GM12874 (cell line): ENCODE measurements around the gene CIB4.

Source experiments
- TF ChIP-seq, protein P1 (sequence below): IDR thresholded peaks from 2 replicates; pipeline ENCODE4 v1.5.1; 2011; ENCODE audit warnings: low read depth, mild to moderate bottlenecking, control low read depth, low read length, moderate library complexity; ENCODE audit not compliant: insufficient read depth

The CIB4 gene

GRCh38 chr2:26660363-26660962 is 19.3 kb upstream of the CIB4 start:
- TF ChIP-seq, protein P1, sequence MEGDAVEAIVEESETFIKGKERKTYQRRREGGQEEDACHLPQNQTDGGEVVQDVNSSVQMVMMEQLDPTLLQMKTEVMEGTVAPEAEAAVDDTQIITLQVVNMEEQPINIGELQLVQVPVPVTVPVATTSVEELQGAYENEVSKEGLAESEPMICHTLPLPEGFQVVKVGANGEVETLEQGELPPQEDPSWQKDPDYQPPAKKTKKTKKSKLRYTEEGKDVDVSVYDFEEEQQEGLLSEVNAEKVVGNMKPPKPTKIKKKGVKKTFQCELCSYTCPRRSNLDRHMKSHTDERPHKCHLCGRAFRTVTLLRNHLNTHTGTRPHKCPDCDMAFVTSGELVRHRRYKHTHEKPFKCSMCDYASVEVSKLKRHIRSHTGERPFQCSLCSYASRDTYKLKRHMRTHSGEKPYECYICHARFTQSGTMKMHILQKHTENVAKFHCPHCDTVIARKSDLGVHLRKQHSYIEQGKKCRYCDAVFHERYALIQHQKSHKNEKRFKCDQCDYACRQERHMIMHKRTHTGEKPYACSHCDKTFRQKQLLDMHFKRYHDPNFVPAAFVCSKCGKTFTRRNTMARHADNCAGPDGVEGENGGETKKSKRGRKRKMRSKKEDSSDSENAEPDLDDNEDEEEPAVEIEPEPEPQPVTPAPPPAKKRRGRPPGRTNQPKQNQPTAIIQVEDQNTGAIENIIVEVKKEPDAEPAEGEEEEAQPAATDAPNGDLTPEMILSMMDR: no peak

- TF ChIP-seq, protein P1: no peak
Measured at GRCh38 chr2:26658691-26659346, 17.7 kb upstream of the CIB4 start.

DNA sequence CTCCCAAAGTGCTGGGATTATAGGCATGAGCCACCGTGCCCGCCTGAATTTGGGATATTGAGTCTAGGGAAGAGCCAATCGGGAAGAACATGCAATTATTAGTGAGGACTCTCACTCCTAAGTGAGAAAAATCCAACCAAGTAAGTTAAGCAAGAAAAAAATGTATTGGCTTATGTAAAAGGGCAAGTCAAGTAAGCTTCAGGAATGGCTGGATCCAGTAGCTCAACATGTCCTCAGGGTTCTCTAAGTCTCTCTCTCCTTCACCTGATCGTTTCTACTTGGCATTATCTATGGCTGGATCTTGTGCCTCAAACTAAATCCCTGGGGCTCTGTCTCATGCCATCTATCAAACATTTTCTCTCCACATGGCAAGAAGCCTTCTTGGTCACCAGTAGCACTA is 16.1 kb upstream of the CIB4 start:
- TF ChIP-seq, protein P1: no peak

DNA sequence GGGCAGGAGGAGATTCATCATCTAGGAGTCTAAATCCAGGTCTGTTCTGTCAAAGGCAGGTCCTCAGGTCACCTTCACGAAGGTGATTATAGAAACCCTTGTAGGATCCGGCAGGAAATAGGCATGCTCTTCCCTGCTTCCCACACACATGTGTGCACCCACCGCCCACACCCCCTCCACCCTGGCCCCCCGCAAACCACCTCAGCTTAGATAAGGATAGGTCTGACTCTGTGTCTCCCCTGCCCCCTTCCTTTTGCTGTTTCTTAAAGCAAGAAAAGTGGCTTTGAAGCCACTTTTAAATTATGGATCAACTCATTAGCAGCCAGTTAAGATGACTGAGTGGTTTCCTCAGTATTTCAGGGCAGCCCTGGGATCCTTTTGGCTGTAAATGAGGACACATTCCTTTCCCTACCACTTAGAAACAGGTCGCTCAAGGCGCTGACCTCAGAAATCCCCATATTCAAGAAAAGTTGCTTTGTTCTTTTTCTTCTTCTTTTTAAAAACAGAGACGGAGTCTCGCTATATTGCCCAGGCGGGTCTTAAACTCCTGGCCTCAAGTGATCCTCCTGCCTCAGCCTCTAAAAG is 14.5 kb upstream of the CIB4 start:
- TF ChIP-seq, protein P1: no peak

GRCh38 chr2:26654061-26654340 is 12.8 kb upstream of the CIB4 start:
- TF ChIP-seq, protein P1: no peak

- TF ChIP-seq, protein P1: no peak
Measured at GRCh38 chr2:26653207-26654060, 12.3 kb upstream of the CIB4 start.

- TF ChIP-seq, protein P1: no peak
Measured at GRCh38 chr2:26652361-26653041, 11.3 kb upstream of the CIB4 start.
